ENCODE measurements around the gene FAM234A.

Gene FAM234A

DNA sequence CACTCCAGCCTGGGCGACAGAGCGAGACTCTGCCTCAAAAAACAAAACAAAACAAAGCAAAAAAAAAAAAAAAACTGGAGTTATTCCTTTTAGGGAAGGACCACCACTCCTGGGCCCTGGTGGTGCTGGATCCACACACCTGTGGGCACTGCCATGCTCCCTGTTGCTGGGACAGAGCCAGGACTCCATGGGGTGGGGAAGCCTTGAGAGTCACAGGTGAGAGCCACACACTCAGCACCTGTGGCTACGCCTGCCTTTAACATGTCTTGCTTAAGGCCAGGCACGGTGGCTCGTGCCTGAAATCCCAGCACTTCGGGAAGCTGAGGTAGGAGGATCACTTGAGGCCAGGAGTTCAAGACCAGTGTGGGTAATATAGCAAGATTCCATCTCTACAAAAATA, 66.6 kb downstream of the FAM234A start:
- DNase-seq (ENCODE audit: low spot score): no peak
- TF ChIP-seq, protein P1, sequence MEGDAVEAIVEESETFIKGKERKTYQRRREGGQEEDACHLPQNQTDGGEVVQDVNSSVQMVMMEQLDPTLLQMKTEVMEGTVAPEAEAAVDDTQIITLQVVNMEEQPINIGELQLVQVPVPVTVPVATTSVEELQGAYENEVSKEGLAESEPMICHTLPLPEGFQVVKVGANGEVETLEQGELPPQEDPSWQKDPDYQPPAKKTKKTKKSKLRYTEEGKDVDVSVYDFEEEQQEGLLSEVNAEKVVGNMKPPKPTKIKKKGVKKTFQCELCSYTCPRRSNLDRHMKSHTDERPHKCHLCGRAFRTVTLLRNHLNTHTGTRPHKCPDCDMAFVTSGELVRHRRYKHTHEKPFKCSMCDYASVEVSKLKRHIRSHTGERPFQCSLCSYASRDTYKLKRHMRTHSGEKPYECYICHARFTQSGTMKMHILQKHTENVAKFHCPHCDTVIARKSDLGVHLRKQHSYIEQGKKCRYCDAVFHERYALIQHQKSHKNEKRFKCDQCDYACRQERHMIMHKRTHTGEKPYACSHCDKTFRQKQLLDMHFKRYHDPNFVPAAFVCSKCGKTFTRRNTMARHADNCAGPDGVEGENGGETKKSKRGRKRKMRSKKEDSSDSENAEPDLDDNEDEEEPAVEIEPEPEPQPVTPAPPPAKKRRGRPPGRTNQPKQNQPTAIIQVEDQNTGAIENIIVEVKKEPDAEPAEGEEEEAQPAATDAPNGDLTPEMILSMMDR (IDR thresholded peaks at IDR 0.05; ENCODE audit: extremely low read depth, insufficient read depth, missing control alignments): no peak
- in situ Hi-C loops (cut with MboI; ENCODE audit: low pct_unique_long_range_greater_than_20kb, low sequenced_read_pairs, unreplicated experiment): no loop called here

DNA sequence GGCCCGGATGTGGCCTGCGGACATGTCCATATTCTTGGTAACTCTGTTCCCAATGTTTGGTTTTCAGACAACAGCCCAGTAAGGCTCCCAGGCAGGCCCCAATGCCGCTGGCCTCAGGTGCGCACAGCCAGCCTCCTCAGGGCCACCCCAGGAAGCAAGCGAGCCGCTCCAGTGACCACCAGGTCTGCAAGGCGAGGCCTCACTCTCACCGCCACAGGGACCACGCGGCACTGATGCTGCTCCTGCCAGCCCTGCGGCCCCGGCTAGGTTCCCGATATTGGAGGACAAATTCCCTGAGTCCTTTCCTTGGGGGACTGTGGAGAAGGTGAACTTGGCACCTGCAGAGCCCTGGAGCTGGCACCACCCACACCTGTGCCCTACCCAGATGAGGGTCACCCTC, 67.3 kb downstream of the FAM234A start:
- in situ Hi-C loops (cut with MboI; ENCODE audit: low pct_unique_long_range_greater_than_20kb, low sequenced_read_pairs, unreplicated experiment): no loop called here
- DNase-seq (ENCODE audit: low spot score): no peak
- TF ChIP-seq, protein P1 (IDR thresholded peaks at IDR 0.05; ENCODE audit: extremely low read depth, insufficient read depth, missing control alignments): no peak

DNA sequence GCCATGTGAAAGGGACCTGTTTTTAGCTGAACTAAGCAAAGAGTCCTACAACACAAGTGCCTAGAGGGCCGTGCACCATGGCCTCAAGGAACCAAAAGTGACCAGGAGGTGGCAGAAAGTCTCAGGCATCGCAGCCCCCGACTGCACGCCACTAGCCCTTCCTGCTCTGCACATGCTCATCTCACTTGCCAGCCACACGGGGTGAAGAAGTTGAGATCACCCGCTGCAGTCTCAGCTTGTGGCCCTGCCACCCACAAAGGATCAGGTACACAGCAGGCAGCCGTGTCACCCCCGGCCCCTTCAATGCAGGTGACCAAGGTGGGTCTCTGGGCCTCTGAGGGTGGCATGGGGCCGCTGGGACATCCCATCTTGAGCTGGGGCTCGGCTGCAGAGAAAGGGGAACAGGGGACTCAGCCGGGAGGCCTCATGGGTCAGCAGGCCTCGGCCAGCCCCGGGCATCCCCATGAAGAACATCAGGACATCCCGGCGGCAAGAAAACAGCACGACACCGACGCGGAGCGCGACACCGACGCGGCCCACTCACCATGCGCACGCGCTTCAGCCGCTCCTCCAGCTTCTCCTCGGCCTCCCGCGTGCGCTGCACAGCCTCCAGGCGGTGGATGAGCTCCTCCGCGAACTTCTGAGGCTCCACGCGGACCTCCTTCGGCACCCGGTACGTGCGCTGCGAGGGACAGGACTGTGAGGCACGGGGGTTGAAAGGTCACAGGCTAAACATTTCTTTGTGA, 69.3 kb downstream of the FAM234A start:
- no peak for DNase-seq (ENCODE audit: low spot score)
- TF ChIP-seq, protein P1 (IDR thresholded peaks at IDR 0.05; ENCODE audit: extremely low read depth, insufficient read depth, missing control alignments): no peak
- in situ Hi-C loops (cut with MboI; ENCODE audit: low pct_unique_long_range_greater_than_20kb, low sequenced_read_pairs, unreplicated experiment): no loop called here

DNA sequence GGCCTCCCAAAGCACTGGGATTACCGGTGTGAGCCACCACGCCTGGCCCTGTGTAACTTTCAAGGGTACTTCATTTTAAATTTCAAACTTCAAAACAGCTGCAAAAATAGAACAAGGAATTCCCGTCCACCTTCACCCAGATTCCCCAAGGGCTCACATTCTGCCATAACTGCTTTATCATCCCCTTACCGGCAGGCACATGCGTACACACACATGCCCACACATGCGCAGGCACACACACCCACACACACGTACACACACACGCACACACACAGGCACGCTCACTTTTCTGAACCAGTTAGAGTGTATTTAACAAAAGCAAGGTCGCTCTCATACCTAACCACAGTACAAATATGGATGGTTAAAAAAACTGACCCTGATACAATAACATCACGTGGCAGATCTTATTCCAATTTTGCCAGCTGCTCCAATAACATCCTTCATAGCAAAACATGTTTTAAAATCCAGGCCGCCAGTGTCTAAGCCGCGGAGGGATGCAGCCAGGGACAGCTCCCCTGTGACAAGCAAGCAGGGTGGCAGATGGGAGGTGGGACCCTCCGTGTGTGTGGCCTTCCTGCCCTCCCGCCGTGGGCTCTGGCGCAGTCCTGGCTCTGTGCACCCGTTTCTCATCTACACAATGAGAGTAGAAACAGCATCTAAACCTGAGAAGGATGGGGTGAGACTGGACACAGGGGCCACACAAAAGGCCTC, 71.5 kb downstream of the FAM234A start:
- TF ChIP-seq, protein P1 (IDR thresholded peaks at IDR 0.05; ENCODE audit: extremely low read depth, insufficient read depth, missing control alignments): no peak
- in situ Hi-C loops (cut with MboI; ENCODE audit: low pct_unique_long_range_greater_than_20kb, low sequenced_read_pairs, unreplicated experiment): no loop called here
- DNase-seq (ENCODE audit: low spot score): no peak

DNA sequence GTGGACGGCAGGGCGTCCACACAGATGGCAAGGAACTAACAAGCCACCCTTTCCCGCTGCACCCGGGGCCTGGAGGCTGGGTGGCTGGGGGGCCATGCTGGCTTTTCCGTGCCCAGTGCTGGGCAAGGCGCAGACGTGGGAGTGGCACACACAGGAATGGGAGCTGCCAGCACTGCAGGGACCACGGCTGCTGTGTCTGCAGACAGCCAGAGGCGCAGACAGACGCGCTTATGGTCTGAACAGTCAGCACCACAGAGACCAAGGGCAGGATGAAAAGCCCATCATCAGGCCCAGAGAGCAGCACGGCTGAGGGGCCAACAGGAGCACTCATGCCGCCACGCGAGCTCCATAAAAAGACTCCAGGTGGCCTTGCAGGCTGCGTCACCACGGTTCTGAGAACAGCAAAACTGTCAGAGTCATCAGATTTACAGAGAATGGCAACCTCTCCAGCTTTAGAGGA, 72.3 kb downstream of the FAM234A start:
- TF ChIP-seq, protein P1 (IDR thresholded peaks at IDR 0.05; ENCODE audit: extremely low read depth, insufficient read depth, missing control alignments): no peak
- in situ Hi-C loops (cut with MboI; ENCODE audit: low pct_unique_long_range_greater_than_20kb, low sequenced_read_pairs, unreplicated experiment): no loop called here
- no peak for DNase-seq (ENCODE audit: low spot score)

DNA sequence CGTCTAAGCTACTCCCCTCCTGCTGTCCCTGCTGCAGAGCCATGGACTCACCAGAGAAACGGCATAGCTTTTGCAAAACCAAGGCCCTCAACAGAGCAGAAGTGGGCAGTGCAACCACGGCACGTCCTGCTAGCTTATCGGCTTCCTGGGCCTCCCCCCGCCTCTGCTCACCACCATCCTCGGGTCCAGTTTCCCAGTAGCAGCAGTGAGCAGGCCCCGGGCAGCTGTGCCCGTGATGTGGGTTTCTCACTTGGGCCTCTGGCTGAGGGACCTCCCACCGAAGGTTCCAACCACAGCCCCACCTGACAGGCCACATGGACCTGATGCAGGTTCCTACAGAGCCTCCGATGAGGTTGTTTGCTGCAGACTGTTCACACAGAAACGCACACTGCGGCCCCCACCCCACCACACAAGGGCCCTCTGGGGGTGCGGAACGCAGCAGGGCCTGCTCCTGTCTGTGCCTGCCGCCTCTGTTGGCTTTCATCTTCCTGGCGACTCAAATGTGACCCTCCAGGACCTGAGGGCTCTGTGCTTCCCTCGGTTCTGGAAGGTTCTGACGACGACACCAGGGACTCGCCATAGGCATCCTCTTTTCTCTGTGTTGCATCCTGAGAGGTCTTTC, 73.2 kb downstream of the FAM234A start:
- in situ Hi-C loops (cut with MboI; ENCODE audit: low pct_unique_long_range_greater_than_20kb, low sequenced_read_pairs, unreplicated experiment): no loop called here
- DNase-seq (ENCODE audit: low spot score): no peak
- TF ChIP-seq, protein P1 (IDR thresholded peaks at IDR 0.05; ENCODE audit: extremely low read depth, insufficient read depth, missing control alignments): no peak
